SK-N-SH (cell line): ENCODE data around the gene SLC16A11. TPM values are rescaled to one million over a fixed set of nuclear protein-coding genes. Genes with fewer than 3 reads are reported as not detected.

Experiments
- CTCF ChIA-PET: fragments of 300-600, 350-600 bp; formaldehyde crosslinking; extraction: SDS; loops from one replicate; lab custom pipeline; 2021; lab: Yijun Ruan, JAX
- POLR2A ChIA-PET: fragments of 350-600 bp; sonication (Branson Sonifier 250); formaldehyde crosslinking; extraction: SDS; loops from one replicate; lab custom pipeline; 2020; ENCODE audit warnings: antibody characterized with exemption, inconsistent platforms; lab: Yijun Ruan, JAX
- DNase-seq: peaks from one replicate; pipeline ENCODE4 v3.0.0; 2012
- H2AFZ ChIP-seq: fragments of 200-600 bp; sonication (generic); 2 replicates; pipeline ENCODE4 v1.8.1; 2016; ENCODE audit warnings: antibody characterized with exemption, mild to moderate bottlenecking, low read depth
- H3F3A ChIP-seq: fragments of 200-600 bp; sonication (generic); replicated peaks from 2 replicates; pipeline ENCODE3; 2016; ENCODE audit warnings: antibody characterized with exemption, mild to moderate bottlenecking; ENCODE audit not compliant: insufficient read depth
- H3K27ac ChIP-seq, 2 experiments: fragments of 200-500 bp in 1 of 2; fragments of 200-600 bp in 1 of 2; sonication (Bioruptor generic) in 1 of 2; sonication (generic), shearing (Covaris generic) in 1 of 2; 2 replicates each; pipeline versions ENCODE4 v1.5.1 to v1.6.1; 2014 to 2016; ENCODE audit warnings: low read depth in 2 of 2, inconsistent platforms in 1 of 2, low read length in 1 of 2, mild to moderate bottlenecking in 1 of 2, mixed read lengths in 1 of 2
- H3K27me3 ChIP-seq: fragments of 200-600 bp; sonication (generic), shearing (Covaris generic); 2 replicates; pipeline ENCODE4 v1.6.1; 2016; ENCODE audit warnings: mixed run types; ENCODE audit not compliant: insufficient read depth
- H3K36me3 ChIP-seq, 2 experiments: fragments of 200-500 bp in 1 of 2; fragments of 200-600 bp in 1 of 2; sonication (Bioruptor generic) in 1 of 2; sonication (generic) in 1 of 2; replicated peaks in 1 of 2; 2 replicates each; pipeline versions ENCODE3 to v1.5.1; 2014 to 2016; ENCODE audit warnings: low read length in 1 of 2, mild to moderate bottlenecking in 1 of 2; ENCODE audit not compliant: insufficient read depth in 2 of 2, control insufficient read depth in 1 of 2
- H3K4me1 ChIP-seq, 2 experiments: fragments of 200-500 bp in 1 of 2; fragments of 200-600 bp in 1 of 2; sonication (Bioruptor generic) in 1 of 2; sonication (generic), shearing (Covaris generic) in 1 of 2; 2 replicates each; pipeline versions ENCODE4 v1.5.1 to v1.6.1; 2014 to 2016; ENCODE audit warnings: low read depth in 1 of 2, low read length in 1 of 2, mixed run types in 1 of 2; ENCODE audit not compliant: insufficient read depth in 2 of 2, control insufficient read depth in 1 of 2
- H3K4me2 ChIP-seq: fragments of 200-600 bp; sonication (generic), shearing (Covaris generic); 2 replicates; pipeline ENCODE4 v1.6.1; 2017; ENCODE audit warnings: mixed run types
- H3K4me3 ChIP-seq, 2 experiments: fragments of 200-500 bp in 1 of 2; fragments of 200-600 bp in 1 of 2; sonication (Bioruptor generic) in 1 of 2; sonication (generic), shearing (Covaris generic) in 1 of 2; 2 replicates each; pipeline versions ENCODE4 v1.5.1 to v1.8.1; 2014 to 2016; ENCODE audit warnings: low read depth in 2 of 2, inconsistent platforms in 1 of 2, low read length in 1 of 2, mild to moderate bottlenecking in 1 of 2, mixed read lengths in 1 of 2, moderate library complexity in 1 of 2
- H3K79me2 ChIP-seq: fragments of 200-600 bp; sonication (generic); 2 replicates; pipeline ENCODE4 v1.8.1; 2017; ENCODE audit warnings: mild to moderate bottlenecking; ENCODE audit not compliant: insufficient read depth
- H3K9ac ChIP-seq: fragments of 200-600 bp; sonication (generic); 2 replicates; pipeline ENCODE4 v1.6.1; 2017; ENCODE audit warnings: mixed run types
- H3K9me2 ChIP-seq: fragments of 200-600 bp; sonication (generic); 2 replicates; pipeline ENCODE4 v1.6.1; 2017; ENCODE audit warnings: mixed run types
- H3K9me3 ChIP-seq: fragments of 200-600 bp; sonication (generic); 2 replicates; pipeline ENCODE4 v1.6.1; 2017; ENCODE audit warnings: mixed run types, mild to moderate bottlenecking, moderate library complexity
- H4K20me1 ChIP-seq: fragments of 200-600 bp; sonication (generic); 2 replicates; pipeline ENCODE4 v1.6.1; 2017; ENCODE audit warnings: mild to moderate bottlenecking, mixed run types; ENCODE audit not compliant: insufficient read depth
- EP300 ChIP-seq, 2 experiments: IDR thresholded peaks; 2 replicates each; pipeline versions ENCODE4 v1.4.0 to v1.6.1; 2012; ENCODE audit warnings: borderline replicate concordance in 1 of 2, low read depth in 1 of 2, low read length in 1 of 2
- EZH2phosphoT487 ChIP-seq: fragments of 200-600 bp; sonication (generic); IDR thresholded peaks from 2 replicates; pipeline ENCODE4 v1.6.1; 2017; ENCODE audit warnings: low read depth, mixed run types, mild to moderate bottlenecking, antibody characterized with exemption, moderate library complexity, borderline replicate concordance
- FOSL2 ChIP-seq: IDR thresholded peaks from 2 replicates; pipeline ENCODE4 v1.4.0; 2012; ENCODE audit warnings: low read depth, mild to moderate bottlenecking, moderate library complexity, borderline replicate concordance
- FOXM1 ChIP-seq: IDR thresholded peaks from 2 replicates; pipeline ENCODE4 v1.4.0; 2012; ENCODE audit warnings: low read depth, mild to moderate bottlenecking
- GATA2 ChIP-seq: sonication (generic); formaldehyde crosslinking; IDR thresholded peaks from 2 replicates; pipeline ENCODE4 v1.5.0; 2020; ENCODE audit warnings: mild to moderate bottlenecking, missing genetic modification reagents
- IRF3 ChIP-seq: fragments of 150-350 bp; IDR thresholded peaks from 2 replicates; pipeline ENCODE4 v1.6.1; 2016; ENCODE audit warnings: mild to moderate bottlenecking, low read depth, low read length
- MEF2A ChIP-seq: IDR thresholded peaks from 2 replicates; pipeline ENCODE4 v1.4.0; 2012; ENCODE audit warnings: low read depth, borderline replicate concordance
- MXI1 ChIP-seq: IDR thresholded peaks from 2 replicates; pipeline ENCODE4 v1.6.1; 2012; ENCODE audit warnings: mild to moderate bottlenecking, low read depth, low read length, improper control_type of control experiment
- PBX3 ChIP-seq: IDR thresholded peaks from 2 replicates; pipeline ENCODE4; 2012
- POLR2AphosphoS5 ChIP-seq: IDR thresholded peaks from 2 replicates; pipeline ENCODE4 v1.6.1; 2012; ENCODE audit warnings: low read depth, low read length
- RCOR1 ChIP-seq: fragments of 150-350 bp; IDR thresholded peaks from 2 replicates; pipeline ENCODE4 v1.6.1; 2017; ENCODE audit warnings: antibody characterized with exemption, low read length
- REST ChIP-seq: IDR thresholded peaks from 2 replicates; pipeline ENCODE4 v1.6.1; 2012; ENCODE audit warnings: mild to moderate bottlenecking, low read depth, low read length, moderate library complexity
- RFX5 ChIP-seq: IDR thresholded peaks from 2 replicates; pipeline ENCODE4 v1.6.1; 2012; ENCODE audit warnings: mild to moderate bottlenecking, improper control_type of control experiment, low read length
- SMC3 ChIP-seq: IDR thresholded peaks from 2 replicates; pipeline ENCODE4 v1.6.1; 2012; ENCODE audit warnings: low read depth, low read length, improper control_type of control experiment
- TAF1 ChIP-seq: IDR thresholded peaks from 2 replicates; pipeline ENCODE4 v1.6.1; 2012; ENCODE audit warnings: low read depth, mild to moderate bottlenecking, low read length, moderate library complexity, borderline replicate concordance
- TEAD4 ChIP-seq: IDR thresholded peaks from 2 replicates; pipeline ENCODE4 v1.4.0; 2012; ENCODE audit warnings: mild to moderate bottlenecking, borderline replicate concordance; ENCODE audit not compliant: insufficient read depth
- USF1 ChIP-seq: IDR thresholded peaks from 2 replicates; pipeline ENCODE4 v1.4.0; 2012; ENCODE audit warnings: low read depth, borderline replicate concordance
- USF2 ChIP-seq: fragments of 150-350 bp; IDR thresholded peaks from 2 replicates; pipeline ENCODE4 v1.6.1; 2017; ENCODE audit warnings: antibody characterized with exemption, low read length, low read depth, borderline replicate concordance
- WGBS: methylation state at CpG from one replicate; pipeline ENCODE4 v1.1.6; 2017; ENCODE audit warnings: low lambda C conversion rate; 5-methylcytosine and 5-hydroxymethylcytosine counted together
- polyA plus RNA-seq, 3 experiments: library from polyadenylated mRNA; depleted of rRNA; stranded (reverse); fragments of >200 nt; gene quantifications; 2 replicates each; pipeline ENCODE4 v1.2.3, GENCODE V29; 2012

The SLC16A11 gene
- polyA plus RNA-seq, 1 of the 3 experiments (the other 2 are of a cell fraction) = 0.12 TPM

- Histone ChIP-seq H3K9ac (no peak overlapping the region), H2AFZ (no peak overlapping the region), H3K79me2 (no peaks in the 10 kb centered on the region), H4K20me1 (no peaks in the 10 kb centered on the region), H3K9me2 (no peaks in the 10 kb centered on the region), H3K4me1 (no peaks in the 10 kb centered on the region), H3K36me3 (no peaks in the 10 kb centered on the region), H3K4me3 (no peak overlapping the region), H3K27me3 (peaks cover 40% of the 10 kb centered on the region), H3K4me2 (no peak overlapping the region), H3K9me3 (no peaks in the 10 kb centered on the region), H3K27ac (no peak overlapping the region), H3F3A (no peaks in the 10 kb centered on the region)
- DNase-seq = no peak
- TF ChIP-seq RCOR1 (no peak), EZH2phosphoT487 (no peak), TAF1 (no peak), FOSL2 (no peak), MXI1 (no peak), TEAD4 (no peak), FOXM1 (no peak), RFX5 (no peak), EP300 (IDR thresholded peaks at IDR 0.05; ENCODE audit: borderline replicate concordance in 1 of 2, low read depth in 1 of 2, low read length in 1 of 2) (no peak), IRF3 (no peak), SMC3 (no peak), REST (no peak), USF2 (no peak), USF1 (no peak), PBX3 (no peak), GATA2 (CRISPR knock-in tag) (no peak), MEF2A (no peak), POLR2AphosphoS5 (no peak)
- 13% methylated on average over 2 of the region's 2 CpGs for WGBS
- POLR2A ChIA-PET = no interaction called here
- CTCF ChIA-PET = interaction anchor here (0.8 to 2.0 kb wide), 5 partner anchors 18 to 65 kb away, joined by 3 to 7 read pairs (median 3); no protein-coding TSS in a partner anchor
These were observed 28.5 kb upstream of the SLC16A11 start for GRCh38 chr17:7072406-7072805.
